K562 (cell line): ENCODE results near the gene LMBR1L. TPM values are rescaled to one million over a fixed set of nuclear protein-coding genes. Genes with fewer than 3 reads are reported as not detected.

ENCODE experiments used
- AFF4 ChIP-seq: sonication (generic); formaldehyde crosslinking; IDR thresholded peaks from 2 replicates; pipeline ENCODE4 v1.8.0; 2023; ENCODE audit warnings: mild to moderate bottlenecking, missing genetic modification reagents
- ARID1B ChIP-seq: fragments of 450-650 bp; IDR thresholded peaks from 2 replicates; pipeline ENCODE4 v1.6.1; 2016; ENCODE audit warnings: antibody characterized with exemption, mild to moderate bottlenecking, inconsistent platforms
- ARNT ChIP-seq, 2 experiments: fragments of 450-650 bp; IDR thresholded peaks; 2 replicates each; pipeline ENCODE4 v1.6.1; 2016; ENCODE audit warnings: mild to moderate bottlenecking in 1 of 2
- ATF4 ChIP-seq: fragments of 450-650 bp; formaldehyde crosslinking; IDR thresholded peaks from 2 replicates; pipeline ENCODE4 v1.4.0; 2022; ENCODE audit warnings: mild to moderate bottlenecking, moderate library complexity
- BHLHE40 ChIP-seq: IDR thresholded peaks from 2 replicates; pipeline ENCODE4 v1.6.1; 2011; ENCODE audit warnings: low read length, improper control_type of control experiment
- CEBPB ChIP-seq: fragments of 450-650 bp; IDR thresholded peaks from 2 replicates; pipeline ENCODE4 v1.6.1; 2016; ENCODE audit warnings: missing genetic modification characterization, missing compliant biosample characterization
- CEBPG ChIP-seq, 3 experiments: fragments of 200-800 bp in 1 of 3; sonication (Bioruptor generic) in 1 of 3; sonication (generic) in 1 of 3; formaldehyde crosslinking in 1 of 3; IDR thresholded peaks in 2 of 3; conservative IDR thresholded peaks in 1 of 3; 2 replicates each; pipeline versions ENCODE4 v1.6.1 to v1.8.0; 2016 to 2022; ENCODE audit warnings: missing compliant biosample characterization in 2 of 3, missing genetic modification characterization in 2 of 3, mild to moderate bottlenecking in 1 of 3, missing genetic modification reagents in 1 of 3
- LARP7 ChIP-seq: fragments of 450-650 bp; IDR thresholded peaks from 2 replicates; pipeline ENCODE4 v1.6.1; 2016
- MNT ChIP-seq, 2 experiments: fragments of 450-650 bp; conservative IDR thresholded peaks; 2 replicates each; pipeline ENCODE4 v1.6.1; 2017; ENCODE audit warnings: mild to moderate bottlenecking in 2 of 2, moderate library complexity in 2 of 2
- NELFE ChIP-seq: IDR thresholded peaks from 2 replicates; pipeline ENCODE4 v1.6.1; 2011; ENCODE audit warnings: mild to moderate bottlenecking; ENCODE audit not compliant: insufficient read depth, insufficient read length
- POLR2B ChIP-seq: fragments of 450-650 bp; IDR thresholded peaks from 2 replicates; pipeline ENCODE4 v1.6.1; 2018; ENCODE audit warnings: low read depth; ENCODE audit not compliant: partially characterized antibody
- RREB1 ChIP-seq: fragments of 250-450 bp; sonication (Bioruptor Pico); IDR thresholded peaks from 2 replicates; pipeline ENCODE4 v1.4.0; 2020
- SNIP1 ChIP-seq: fragments of 450-650 bp; IDR thresholded peaks from 2 replicates; pipeline ENCODE4 v1.7.1; 2017; ENCODE audit warnings: low read depth, mild to moderate bottlenecking
- SNRNP70 ChIP-seq: fragments of 200-400 bp; formaldehyde crosslinking; optimal IDR thresholded peaks from 2 replicates; pipeline ENCODE3; 2017; ENCODE audit warnings: low read depth, low read length
- polyA plus RNA-seq, 8 experiments: library from polyadenylated mRNA; depleted of rRNA in 4 of 8; stranded (reverse) in 5 of 8; unstranded in 3 of 8; fragments of >200 nt; fragmentation: Nextera tagmentation in 2 of 8; fragmentation: Illumina TruSeq in 1 of 8; extraction: Ambion mirVana in 2 of 8; extraction: Trizol in 1 of 8; gene quantifications; 2 replicates each; pipeline versions ENCODE4 v1.2.1 to v1.2.3, GENCODE V29; 2011 to 2014; ENCODE audit warnings: inconsistent platforms in 1 of 8, missing spikeins in 1 of 8
- total RNA-seq, 7 experiments: library from RNA; depleted of rRNA in 6 of 7; stranded (reverse); fragments of >200 nt in 6 of 7; fragmentation: Illumina TruSeq in 2 of 7; extraction: Trizol in 2 of 7; gene quantifications; 2 replicates each; pipeline versions ENCODE4 v1.2.1 to v1.2.3, GENCODE V29; 2011 to 2021; ENCODE audit warnings: low replicate concordance in 1 of 7

LMBR1L gene
- total and polyA plus RNA-seq, 9 of the 15 experiments (the other 6 are each of a cell fraction or from before 2014, with no cell fraction given) = 2.5 to 57.0 (median 31.1) TPM

DNA sequence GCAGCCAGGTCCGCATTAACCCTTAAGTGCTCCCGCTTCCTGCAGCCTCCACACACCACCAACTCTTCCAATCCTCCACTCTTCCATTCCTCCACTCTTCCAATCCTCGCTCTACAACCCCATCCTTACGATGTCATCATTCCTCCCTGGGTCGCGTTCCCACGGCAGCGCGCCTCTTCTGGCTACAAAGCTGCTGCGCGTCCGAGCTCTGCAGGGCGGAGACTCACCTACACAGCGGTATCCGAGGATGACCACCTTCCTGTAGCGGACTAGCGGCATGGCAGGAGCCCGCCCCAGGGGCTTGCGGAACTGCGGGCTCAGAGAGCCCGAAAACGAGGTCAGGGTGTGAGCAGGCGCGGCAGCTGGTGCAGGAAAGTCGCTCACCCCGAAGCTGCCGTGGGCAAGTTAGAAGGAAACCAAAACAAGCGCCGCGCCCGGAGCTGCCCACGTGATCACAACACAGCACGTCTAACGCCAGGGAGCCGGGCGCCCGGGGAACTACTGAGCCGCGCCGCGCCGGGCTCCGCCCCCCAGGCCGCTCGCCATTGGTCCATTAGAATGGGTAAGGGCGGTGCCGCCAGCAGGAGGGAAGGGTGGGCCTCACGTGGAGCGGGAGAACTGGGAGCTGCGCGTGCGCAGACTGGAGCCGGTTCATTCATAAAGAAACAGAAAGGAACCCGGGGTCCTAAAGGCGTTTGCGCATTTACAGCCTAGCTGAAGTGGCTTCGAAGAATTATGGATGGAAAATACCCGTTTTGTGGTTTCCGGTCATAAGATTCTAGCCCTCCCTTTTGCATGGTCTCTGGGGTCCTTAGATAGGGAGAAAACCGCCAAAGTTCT is 40.9 kb downstream of the LMBR1L start, which contains the start of gene RHEBL1 (continued):
- TF ChIP-seq SNRNP70 = no peak
- TF ChIP-seq ARID1B = peak; percentile 53
- peak; percentile 49; the same call in 1 of the 2 replicates for TF ChIP-seq RREB1 (CRISPR knock-in tag)
- TF ChIP-seq NELFE = no peak
- peak; percentile 89 for TF ChIP-seq CEBPG (CRISPR knock-in tag; IDR thresholded peaks at IDR 0.05)
- TF ChIP-seq CEBPG (tag; conservative IDR thresholded peaks at IDR 0.05 in 1 of 2, IDR thresholded peaks at IDR 0.05 in 1 of 2) = peak; percentile 52 to 63
- no peak for TF ChIP-seq ARNT (IDR thresholded peaks at IDR 0.05)
- no peak for TF ChIP-seq SNIP1
- TF ChIP-seq BHLHE40 = peak; percentile 89
- TF ChIP-seq AFF4 = no peak
- peak; percentile 99 for TF ChIP-seq MNT (conservative IDR thresholded peaks at IDR 0.05)
- peak; percentile 88; the same call in 1 of the 2 replicates for TF ChIP-seq LARP7
- TF ChIP-seq POLR2B = peak; percentile 36
- 0 out of 2 replicates have a peak, but pooled peaks have one; percentile 55 for TF ChIP-seq ATF4 (CRISPR knock-in tag)
- peak; percentile 51; the same call in 1 of the 2 replicates for TF ChIP-seq CEBPB (tag)
